ENCODE results near the gene ALDOC. TPM values are rescaled to one million over a fixed set of nuclear protein-coding genes. Genes with fewer than 3 reads are reported as not detected.

The ALDOC gene
- total RNA-seq, 4 donors from 2014 or later = 21.6 to 49.5 (median 27.5) TPM

GRCh38 chr17:28545141-28545503 lies 31.6 kb downstream of the ALDOC start:
- no peak for TF ChIP-seq POLR2AphosphoS5 (IDR thresholded peaks at IDR 0.05)
- Histone ChIP-seq H3K9me3 (no peaks in the 10 kb centered on the region), H3K27ac (replicated peaks in 1 of 4) (no peak overlapping the region), H3K4me1 (peaks cover 0 to 19% (median 11%) of the 10 kb centered on the region in 4 donors), H3K4me3 (no peak overlapping the region), H3K27me3 (no peaks in the 10 kb centered on the region), H3K36me3 (peaks cover 0 to 19% (median 15%) of the 10 kb centered on the region in 4 donors)
- WGBS = 76% methylated on average over 2 of the region's 2 CpGs
- intact Hi-C loops (cut with DNase I) = loop anchor here (5.0 kb wide), 1 partner anchor 67 kb away; the partner anchor contains the start of gene RSKR
- no peak for DNase-seq (ENCODE audit: extremely low spot score)

- 83% methylated on average over 4 of the region's 4 CpGs for WGBS
- H3K4me3 ChIP-seq = no peak overlapping the region
- H3K27ac ChIP-seq (replicated peaks in 1 of 4) = no peak overlapping the region
- no peaks in the 10 kb centered on the region for H3K9me3 ChIP-seq
- H3K36me3 ChIP-seq = peaks cover 0 to 19% (median 15%) of the 10 kb centered on the region in 4 donors
- intact Hi-C loops (cut with DNase I) = loop anchor here (5.0 kb wide), 1 partner anchor 68 kb away; the partner anchor contains the start of gene RSKR
- no peak for DNase-seq (ENCODE audit: extremely low spot score)
- H3K27me3 ChIP-seq = no peaks in the 10 kb centered on the region
- TF ChIP-seq, protein P1, sequence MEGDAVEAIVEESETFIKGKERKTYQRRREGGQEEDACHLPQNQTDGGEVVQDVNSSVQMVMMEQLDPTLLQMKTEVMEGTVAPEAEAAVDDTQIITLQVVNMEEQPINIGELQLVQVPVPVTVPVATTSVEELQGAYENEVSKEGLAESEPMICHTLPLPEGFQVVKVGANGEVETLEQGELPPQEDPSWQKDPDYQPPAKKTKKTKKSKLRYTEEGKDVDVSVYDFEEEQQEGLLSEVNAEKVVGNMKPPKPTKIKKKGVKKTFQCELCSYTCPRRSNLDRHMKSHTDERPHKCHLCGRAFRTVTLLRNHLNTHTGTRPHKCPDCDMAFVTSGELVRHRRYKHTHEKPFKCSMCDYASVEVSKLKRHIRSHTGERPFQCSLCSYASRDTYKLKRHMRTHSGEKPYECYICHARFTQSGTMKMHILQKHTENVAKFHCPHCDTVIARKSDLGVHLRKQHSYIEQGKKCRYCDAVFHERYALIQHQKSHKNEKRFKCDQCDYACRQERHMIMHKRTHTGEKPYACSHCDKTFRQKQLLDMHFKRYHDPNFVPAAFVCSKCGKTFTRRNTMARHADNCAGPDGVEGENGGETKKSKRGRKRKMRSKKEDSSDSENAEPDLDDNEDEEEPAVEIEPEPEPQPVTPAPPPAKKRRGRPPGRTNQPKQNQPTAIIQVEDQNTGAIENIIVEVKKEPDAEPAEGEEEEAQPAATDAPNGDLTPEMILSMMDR (IDR thresholded peaks at IDR 0.05) = no peak
- TF ChIP-seq POLR2A (IDR thresholded peaks at IDR 0.05; ENCODE audit: low read depth) (no peak), POLR2AphosphoS5 (IDR thresholded peaks at IDR 0.05) (no peak), EP300 (IDR thresholded peaks at IDR 0.05) (no peak)
- H3K4me1 ChIP-seq = peaks cover 0 to 15% (median 9%) of the 10 kb centered on the region in 4 donors
Measured at GRCh38 chr17:28544402-28545140, 32.1 kb downstream of the ALDOC start.

DNA sequence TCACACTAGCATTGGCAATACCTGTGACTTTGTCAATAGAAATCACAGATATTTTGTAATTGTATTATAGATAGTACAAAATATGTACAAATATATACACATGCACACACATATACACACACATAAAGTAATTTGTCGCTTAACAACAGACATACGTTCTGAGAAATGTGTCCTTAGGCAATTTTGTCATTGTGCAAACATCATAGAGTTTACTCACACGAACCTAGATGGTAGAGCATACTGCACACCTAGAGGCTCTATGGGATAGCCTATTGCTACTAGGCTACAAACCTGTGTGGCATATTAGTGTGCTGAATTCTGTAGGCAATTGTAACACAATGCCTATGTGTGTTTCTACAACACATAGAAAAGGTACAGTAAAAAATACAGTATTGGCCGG lies 35.3 kb downstream of the ALDOC start:
- Histone ChIP-seq H3K27me3 (no peaks in the 10 kb centered on the region), H3K9me3 (no peaks in the 10 kb centered on the region), H3K36me3 (peaks cover 0 to 5% (median 3%) of the 10 kb centered on the region in 4 donors), H3K4me1 (no peaks in the 10 kb centered on the region), H3K4me3 (no peak overlapping the region), H3K27ac (replicated peaks in 1 of 4) (no peak overlapping the region)
- TF ChIP-seq EP300 (IDR thresholded peaks at IDR 0.05) (no peak), POLR2A (IDR thresholded peaks at IDR 0.05; ENCODE audit: low read depth) (no peak), POLR2AphosphoS5 (IDR thresholded peaks at IDR 0.05) (no peak)
- TF ChIP-seq, protein P1 (IDR thresholded peaks at IDR 0.05) = no peak
- intact Hi-C loops (cut with DNase I) = loop anchor here (2.0 kb wide), 1 partner anchor 47 kb away; no protein-coding TSS in a partner anchor
- no peak for DNase-seq (ENCODE audit: extremely low spot score)
- WGBS = 89% methylated on average over 4 of the region's 4 CpGs

GRCh38 chr17:28540231-28540630 lies 36.5 kb downstream of the ALDOC start:
- 100% methylated on average over 1 of the region's 4 CpGs for WGBS
- Histone ChIP-seq H3K36me3 (no peaks in the 10 kb centered on the region), H3K4me3 (no peak overlapping the region), H3K9me3 (no peaks in the 10 kb centered on the region), H3K27me3 (no peaks in the 10 kb centered on the region), H3K4me1 (no peaks in the 10 kb centered on the region), H3K27ac (replicated peaks in 1 of 4) (no peak overlapping the region)
- no peak for DNase-seq (ENCODE audit: extremely low spot score)
- TF ChIP-seq POLR2A (IDR thresholded peaks at IDR 0.05; ENCODE audit: low read depth) (no peak), POLR2AphosphoS5 (IDR thresholded peaks at IDR 0.05) (no peak), EP300 (IDR thresholded peaks at IDR 0.05) (no peak)
- TF ChIP-seq, protein P1 (IDR thresholded peaks at IDR 0.05) = no peak
- intact Hi-C loops (cut with DNase I) = loop anchor here (2.0 kb wide), 1 partner anchor 45 kb away; no protein-coding TSS in a partner anchor

DNA sequence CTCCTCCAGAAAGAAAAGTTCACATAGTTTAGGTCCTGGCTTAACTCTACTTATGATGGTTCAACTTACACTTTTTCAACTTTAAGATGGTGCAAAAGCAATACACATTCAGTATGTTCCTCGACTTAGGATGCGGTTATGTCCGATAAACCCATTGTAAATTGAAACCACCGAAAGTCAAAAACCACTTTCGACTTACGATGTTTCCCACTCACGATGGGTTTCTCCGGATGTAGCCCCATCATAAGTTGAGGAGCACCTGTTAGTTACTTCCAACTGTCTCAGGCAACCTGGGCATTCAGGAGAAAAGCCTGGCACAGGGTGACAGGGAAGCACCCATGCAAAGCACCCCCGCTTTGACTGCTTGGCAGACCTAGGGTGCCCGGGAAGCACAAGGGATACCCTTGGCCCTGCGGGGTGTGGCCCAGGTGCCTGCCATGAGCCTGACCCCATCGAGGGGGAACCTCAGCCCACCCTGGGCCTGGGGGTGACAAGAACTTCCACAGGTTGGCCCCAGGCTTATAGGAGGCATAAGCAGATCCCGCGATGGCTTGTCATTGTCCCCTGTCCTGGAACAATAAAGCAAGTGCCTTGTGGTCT lies 38.3 kb downstream of the ALDOC start:
- Histone ChIP-seq H3K4me3 (no peak overlapping the region), H3K27me3 (no peaks in the 10 kb centered on the region), H3K27ac (replicated peaks in 1 of 4) (no peak overlapping the region), H3K36me3 (no peaks in the 10 kb centered on the region), H3K4me1 (no peaks in the 10 kb centered on the region), H3K9me3 (no peaks in the 10 kb centered on the region)
- DNase-seq (ENCODE audit: extremely low spot score) = no peak
- WGBS = 90% methylated on average over 11 of the region's 14 CpGs
- TF ChIP-seq, protein P1 (IDR thresholded peaks at IDR 0.05) = no peak
- TF ChIP-seq POLR2AphosphoS5 (IDR thresholded peaks at IDR 0.05) (no peak), EP300 (IDR thresholded peaks at IDR 0.05) (no peak), POLR2A (IDR thresholded peaks at IDR 0.05; ENCODE audit: low read depth) (no peak)
- intact Hi-C loops (cut with DNase I) = no loop called here

Measured in esophagus muscularis mucosa (tissue), 4 donors.